NT2/D1 (cell line): ENCODE results near the gene NDST1.
"Not testable (repeated sequence)": the region's sequence is repeated elsewhere in the genome, so short reads cannot be mapped to it uniquely, and the experiment has no call there.

Source experiments
- DNase-seq: peaks from one replicate; pipeline ENCODE4 v3.0.0-alpha.2; 2011; ENCODE audit warnings: low read depth, low spot score
- H3K27me3 ChIP-seq: 2 replicates; pipeline ENCODE4 v1.6.0; 2011; ENCODE audit warnings: mild to moderate bottlenecking; ENCODE audit not compliant: insufficient read length, insufficient read depth
- H3K36me3 ChIP-seq: 2 replicates; pipeline ENCODE4 v1.6.1; 2011; ENCODE audit warnings: mild to moderate bottlenecking, low read length, mixed read lengths; ENCODE audit not compliant: insufficient read depth, insufficient read length
- H3K4me1 ChIP-seq: 2 replicates; pipeline ENCODE4 v1.5.1; 2011; ENCODE audit not compliant: insufficient read depth, insufficient read length
- H3K4me3 ChIP-seq: 2 replicates; pipeline ENCODE4 v1.5.1; 2011; ENCODE audit warnings: low read depth; ENCODE audit not compliant: insufficient read length
- H3K9ac ChIP-seq: 2 replicates; pipeline ENCODE4 v1.6.0; 2011; ENCODE audit warnings: low read depth; ENCODE audit not compliant: insufficient read length
- H3K9me3 ChIP-seq: 2 replicates; pipeline ENCODE4 v1.5.1; 2011; ENCODE audit warnings: mild to moderate bottlenecking, low read length; ENCODE audit not compliant: insufficient read depth
- SUZ12 ChIP-seq: IDR thresholded peaks from 2 replicates; pipeline ENCODE4 v1.6.1; 2011; ENCODE audit not compliant: insufficient read length, insufficient read depth; ENCODE audit errors: extremely low read depth
- YY1 ChIP-seq: IDR thresholded peaks from 2 replicates; pipeline ENCODE4 v1.6.1; 2011; ENCODE audit not compliant: insufficient read length, insufficient read depth
- ZNF274 ChIP-seq: IDR thresholded peaks from 2 replicates; pipeline ENCODE4 v1.6.1; 2011; ENCODE audit warnings: mild to moderate bottlenecking, low read depth, low read length

The NDST1 gene

DNA sequence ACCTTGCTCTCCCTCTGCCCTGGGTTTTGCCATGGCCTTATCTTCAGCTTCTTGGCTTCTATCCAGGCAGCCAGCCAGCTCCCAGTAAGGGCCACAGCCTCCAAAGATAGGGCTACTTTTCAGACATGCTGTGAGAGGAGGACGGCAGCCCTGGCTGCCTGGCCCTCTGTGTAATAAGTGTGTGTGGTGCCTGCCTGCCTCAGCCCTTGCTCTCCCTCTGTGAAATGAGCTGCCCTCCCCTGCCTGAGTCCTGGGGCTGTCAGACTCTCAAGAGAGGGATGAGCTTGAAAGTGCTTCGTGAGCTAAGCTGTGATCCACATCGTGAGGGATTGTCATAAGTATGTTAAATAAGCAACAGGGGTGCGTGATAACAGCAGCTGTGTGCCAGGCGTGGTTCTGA lies 8.1 kb downstream of the NDST1 start:
- Histone ChIP-seq H3K27me3 (no peaks in the 10 kb centered on the region), H3K36me3 (peaks cover 27% of the 10 kb centered on the region), H3K9me3 (no peaks in the 10 kb centered on the region), H3K9ac (no peak overlapping the region), H3K4me1 (peaks cover 20% of the 10 kb centered on the region), H3K4me3 (no peak overlapping the region)
- DNase-seq, result no peak
- TF ChIP-seq ZNF274 (no peak), YY1 (no peak), SUZ12 (no peak)

DNA sequence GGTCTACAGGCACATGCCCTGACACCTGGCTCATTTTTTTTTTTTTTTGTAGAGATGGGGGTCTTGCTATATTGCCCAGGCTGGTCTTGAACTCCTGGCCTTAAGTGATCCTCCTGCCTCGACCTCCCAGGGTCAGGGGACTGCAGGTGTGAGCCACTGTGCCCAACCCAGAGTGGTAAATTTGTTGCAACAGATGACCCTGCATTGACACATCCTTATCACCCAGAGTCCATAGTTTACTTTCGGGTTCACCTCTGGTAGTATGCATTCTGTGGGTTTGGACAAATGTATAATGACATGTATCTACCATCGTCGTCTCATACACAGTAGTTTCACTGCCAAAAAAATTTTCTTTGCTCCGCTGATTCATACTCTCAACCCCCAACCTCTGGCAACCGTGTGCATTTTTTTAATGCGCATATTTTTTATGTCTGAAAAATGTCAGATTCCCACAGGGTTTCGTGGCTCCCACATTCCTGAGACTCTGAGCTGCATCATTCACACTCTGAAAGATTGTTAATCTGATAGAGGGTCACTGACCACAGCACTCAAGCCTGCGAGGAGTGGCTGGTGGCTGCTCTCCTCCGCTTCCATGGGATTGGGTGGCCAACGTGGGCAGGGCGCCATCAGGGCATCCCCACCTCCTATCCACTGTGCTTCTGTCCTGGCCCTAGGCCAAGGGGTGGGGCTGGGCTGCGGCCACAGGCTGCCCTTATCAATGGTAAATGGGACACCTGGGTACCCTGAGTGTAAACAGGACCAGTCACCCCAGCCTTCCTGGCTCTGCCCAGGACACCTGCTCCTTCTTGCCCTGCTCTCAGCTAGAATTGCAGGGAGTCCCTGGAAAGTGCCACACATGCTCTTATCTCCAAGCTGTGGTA lies 9.6 kb downstream of the NDST1 start:
- H3K9ac ChIP-seq, result no peak overlapping the region

DNA sequence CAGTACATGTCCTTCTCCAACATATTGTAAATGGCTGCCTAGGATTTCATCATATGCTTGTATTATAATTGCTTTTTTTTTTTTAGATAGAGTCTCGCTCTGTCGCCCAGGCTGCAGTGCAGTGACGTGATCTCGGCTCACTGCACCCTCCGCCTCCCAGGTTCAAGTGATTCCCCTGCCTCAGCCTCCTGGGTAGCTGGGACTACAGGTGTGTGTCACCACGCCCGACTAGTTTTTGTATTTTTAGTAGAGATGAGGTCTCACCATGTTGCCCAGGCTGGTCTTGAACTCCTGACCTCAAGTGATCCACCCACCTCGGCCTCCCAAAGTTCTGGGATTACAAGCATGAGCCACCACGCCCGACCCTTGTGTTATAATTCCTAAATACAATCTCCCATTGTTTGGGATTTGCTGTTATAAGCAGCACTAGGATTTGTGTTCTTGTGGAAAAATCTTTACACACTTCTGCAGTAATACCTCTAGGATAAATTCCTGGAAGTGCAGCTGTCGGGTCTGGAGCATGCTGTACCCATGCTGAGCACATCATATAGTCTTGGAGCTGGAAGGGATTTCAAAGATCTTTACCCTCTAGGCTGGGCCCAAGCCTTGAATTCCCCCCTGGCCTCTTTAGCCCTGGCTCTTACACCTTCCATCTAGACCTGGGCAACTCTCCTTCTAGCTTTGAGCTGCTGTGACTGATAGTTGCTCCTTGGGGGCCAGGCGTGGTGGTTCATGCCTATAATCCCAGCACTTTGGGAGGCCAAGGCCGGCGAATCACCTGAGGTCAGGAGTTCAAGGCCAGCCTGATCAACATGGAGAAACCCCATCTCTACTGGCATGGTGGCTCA lies 11.0 kb downstream of the NDST1 start:
- Histone ChIP-seq H3K4me1 (peaks cover 16% of the 10 kb centered on the region), H3K36me3 (peaks cover 50% of the 10 kb centered on the region)
- not testable (repeated sequence) for H3K27me3 ChIP-seq, H3K4me3 ChIP-seq, DNase-seq, H3K9ac ChIP-seq, H3K9me3 ChIP-seq

More for the DNA sequence above, 9.6 kb downstream of the NDST1 start:
- H3K4me3 ChIP-seq, result no peak overlapping the region
- no peaks in the 10 kb centered on the region for H3K9me3 ChIP-seq
- H3K4me1 ChIP-seq, result peaks cover 11% of the 10 kb centered on the region
- TF ChIP-seq YY1, result no peak
- TF ChIP-seq SUZ12, result no peak
- TF ChIP-seq ZNF274, result no peak
- no peaks in the 10 kb centered on the region for H3K27me3 ChIP-seq
- no peak for DNase-seq
- peaks cover 40% of the 10 kb centered on the region for H3K36me3 ChIP-seq

- TF ChIP-seq YY1, result no peak
- TF ChIP-seq SUZ12, result no peak
- TF ChIP-seq ZNF274, result no peak
- H3K9ac ChIP-seq, result no peak overlapping the region
- no peaks in the 10 kb centered on the region for H3K9me3 ChIP-seq
- DNase-seq, result no peak
- peaks cover 53% of the 10 kb centered on the region for H3K36me3 ChIP-seq
- H3K4me1 ChIP-seq, result peaks cover 16% of the 10 kb centered on the region
- H3K27me3 ChIP-seq, result no peaks in the 10 kb centered on the region
- H3K4me3 ChIP-seq, result no peak overlapping the region
Observed at GRCh38 chr5:150519560-150519945, 11.6 kb downstream of the NDST1 start.

DNA sequence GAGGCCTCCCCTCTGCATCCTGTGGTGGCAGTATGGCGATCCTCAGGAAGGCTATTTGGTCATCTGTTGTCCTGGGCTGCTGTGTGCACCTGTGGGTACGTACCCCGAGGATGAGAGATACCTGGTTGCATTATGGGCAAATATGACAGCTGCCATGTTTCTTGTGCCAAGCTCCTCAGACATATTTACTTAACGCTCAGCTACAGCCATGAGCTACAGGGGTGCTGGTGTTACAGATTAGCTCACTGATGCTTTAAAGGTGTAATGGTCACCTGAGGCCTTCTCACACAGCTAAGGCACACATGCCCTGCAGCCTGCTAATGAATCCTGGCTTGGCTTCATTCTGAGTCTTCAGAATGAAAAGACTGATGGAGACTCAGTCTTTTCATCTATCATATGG lies 12.0 kb downstream of the NDST1 start:
- Histone ChIP-seq H3K4me1 (peaks cover 15% of the 10 kb centered on the region), H3K36me3 (peaks cover 57% of the 10 kb centered on the region), H3K4me3 (no peak overlapping the region), H3K27me3 (no peaks in the 10 kb centered on the region), H3K9me3 (no peaks in the 10 kb centered on the region), H3K9ac (no peak overlapping the region)
- DNase-seq, result no peak
- TF ChIP-seq YY1 (no peak), SUZ12 (no peak), ZNF274 (no peak)

- DNase-seq, result no peak
- Histone ChIP-seq H3K4me1 (peaks cover 20% of the 10 kb centered on the region), H3K36me3 (peaks cover 62% of the 10 kb centered on the region), H3K27me3 (no peaks in the 10 kb centered on the region), H3K4me3 (no peak overlapping the region), H3K9ac (no peak overlapping the region), H3K9me3 (no peaks in the 10 kb centered on the region)
- TF ChIP-seq ZNF274 (no peak), SUZ12 (no peak), YY1 (no peak)
Observed at GRCh38 chr5:150520747-150521521, 13.0 kb downstream of the NDST1 start.

DNA sequence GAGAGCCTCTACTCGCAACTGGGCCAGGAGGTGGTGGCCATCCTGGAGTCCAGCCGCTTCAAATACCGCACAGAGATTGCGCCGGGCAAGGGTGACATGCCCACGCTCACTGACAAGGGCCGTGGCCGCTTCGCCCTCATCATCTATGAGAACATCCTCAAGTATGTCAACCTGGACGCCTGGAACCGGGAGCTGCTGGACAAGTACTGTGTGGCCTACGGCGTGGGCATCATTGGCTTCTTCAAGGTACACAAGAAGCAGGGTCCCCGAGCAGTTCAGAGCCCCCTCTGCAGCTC lies 13.5 kb downstream of the NDST1 start:
- no peak overlapping the region for H3K4me3 ChIP-seq
- H3K4me1 ChIP-seq, result peaks cover 24% of the 10 kb centered on the region
- H3K36me3 ChIP-seq, result peaks cover 64% of the 10 kb centered on the region
- no peaks in the 10 kb centered on the region for H3K27me3 ChIP-seq
- no peak overlapping the region for H3K9ac ChIP-seq
- DNase-seq, result no peak
- TF ChIP-seq SUZ12 (no peak), ZNF274 (no peak), YY1 (no peak)
- H3K9me3 ChIP-seq, result no peaks in the 10 kb centered on the region
